ENCODE results near the gene SERPINB11. TPM values are rescaled to one million over a fixed set of nuclear protein-coding genes. Genes with fewer than 3 reads are reported as not detected.
"Not testable (repeated sequence)": the region's sequence is repeated elsewhere in the genome, so short reads cannot be mapped to it uniquely, and the experiment has no call there.

SERPINB11 gene
- not detected for total RNA-seq

- DNase-seq = no peak
Measured at GRCh38 chr18:63702660-63703059, at the start of gene SERPINB11. Gene SERPINB11, plus strand, starts transcription at chr18:63702960. Its CDS starts 7,234 bp downstream, at chr18:63710194.

GRCh38 chr18:63658920-63659319 lies 43.8 kb upstream of the SERPINB11 start:
- not testable (repeated sequence) for DNase-seq

- DNase-seq = not testable (repeated sequence)
Measured at GRCh38 chr18:63661750-63662149, 41.0 kb upstream of the SERPINB11 start, which contains the start of gene SERPINB3. Gene SERPINB3, minus strand, starts transcription at chr18:63661893. Its CDS starts 677 bp downstream, at chr18:63661216.

- no peak for DNase-seq
Measured at GRCh38 chr18:63664571-63664970, 38.2 kb upstream of the SERPINB11 start.

GRCh38 chr18:63676526-63677323 lies 26.0 kb upstream of the SERPINB11 start:
- no peak for DNase-seq

- no peak for DNase-seq
Measured at GRCh38 chr18:63677500-63678225, 25.1 kb upstream of the SERPINB11 start.

- no peak for DNase-seq
Measured at GRCh38 chr18:63679820-63680606, 22.7 kb upstream of the SERPINB11 start.

- no peak for DNase-seq
Measured at GRCh38 chr18:63681449-63682340, 21.1 kb upstream of the SERPINB11 start.

GRCh38 chr18:63683152-63683551 lies 19.6 kb upstream of the SERPINB11 start:
- peak; percentile 23 for DNase-seq

- no peak for DNase-seq
Measured at GRCh38 chr18:63683890-63684289, 18.9 kb upstream of the SERPINB11 start.

- DNase-seq = no peak
Measured at GRCh38 chr18:63684718-63685117, 18.0 kb upstream of the SERPINB11 start.

- DNase-seq = no peak
Measured at GRCh38 chr18:63686871-63687270, 15.9 kb upstream of the SERPINB11 start.

- no peak for DNase-seq
Measured at GRCh38 chr18:63689064-63689463, 13.7 kb upstream of the SERPINB11 start.

GRCh38 chr18:63697097-63697660 lies 5.6 kb upstream of the SERPINB11 start:
- no peak for DNase-seq

GRCh38 chr18:63700501-63700900 lies 2.3 kb upstream of the SERPINB11 start:
- no peak for DNase-seq

GRCh38 chr18:63701952-63702351 lies 808 bp upstream of the SERPINB11 start:
- no peak for DNase-seq

- DNase-seq = no peak
Measured at GRCh38 chr18:63705401-63705800, 2.6 kb downstream of the SERPINB11 start.

GRCh38 chr18:63707816-63708215 lies 5.1 kb downstream of the SERPINB11 start:
- no peak for DNase-seq

GRCh38 chr18:63708650-63709049 lies 5.9 kb downstream of the SERPINB11 start:
- DNase-seq = no peak

- no peak for DNase-seq
Measured at GRCh38 chr18:63725682-63726480, 23.1 kb downstream of the SERPINB11 start.
